IMR-90 (cell line): ENCODE data around the gene ASXL3. TPM values are rescaled to one million over a fixed set of nuclear protein-coding genes. Genes with fewer than 3 reads are reported as not detected.

Experiments
- ATAC-seq: fragments of 200-7000 bp; cut with Tn5 transposase; 2 replicates; pipeline ENCODE4 v1.9.1; 2020; ENCODE audit warnings: low read depth, mild to moderate bottlenecking, moderate library complexity
- BruUV-seq: library from RNA; stranded (reverse); fragments of 400-500 nt; replicated peaks from 2 replicates; lab custom pipeline; 2021; lab: Mats Ljungman, UMichigan
- CTCF ChIA-PET: fragments of 300-600 bp; formaldehyde crosslinking; extraction: SDS; loops from one replicate; lab custom pipeline; 2021; ENCODE audit warnings: antibody characterized with exemption; lab: Yijun Ruan, JAX
- POLR2A ChIA-PET: fragments of 300-600 bp; sonication (Branson Sonifier 250); formaldehyde crosslinking; loops from one replicate; lab custom pipeline; 2022; ENCODE audit warnings: antibody characterized with exemption; ENCODE audit not compliant: unreplicated experiment; lab: Charles Lee
- DNase-seq: peaks from one replicate; pipeline ENCODE4 v3.0.0; 2013
- H2AFZ ChIP-seq: replicated peaks from 2 replicates; pipeline ENCODE3; 2013; ENCODE audit warnings: low read length, mild to moderate bottlenecking; ENCODE audit not compliant: poor library complexity
- H2AK5ac ChIP-seq: 2 replicates; pipeline ENCODE4 v1.6.1; 2013; ENCODE audit warnings: low read depth, low read length, inconsistent platforms
- H2AK9ac ChIP-seq: replicated peaks from 2 replicates; pipeline ENCODE3; 2013; ENCODE audit warnings: mild to moderate bottlenecking, low read depth, low read length, moderate library complexity; ENCODE audit not compliant: poor library complexity
- H2BK120ac ChIP-seq: 2 replicates; pipeline ENCODE4 v1.6.1; 2013; ENCODE audit warnings: low read depth, low read length, inconsistent platforms
- H2BK15ac ChIP-seq: 3 replicates; pipeline ENCODE4 v1.6.1; 2013; ENCODE audit warnings: low read depth, low read length, inconsistent platforms
- H2BK20ac ChIP-seq: 2 replicates; pipeline ENCODE4 v1.6.1; 2013; ENCODE audit warnings: low read depth, mild to moderate bottlenecking, inconsistent platforms, low read length, moderate library complexity
- H2BK5ac ChIP-seq: 2 replicates; pipeline ENCODE4 v1.6.1; 2013; ENCODE audit warnings: mild to moderate bottlenecking, low read depth, low read length, inconsistent platforms; ENCODE audit not compliant: poor library complexity, severe bottlenecking
- H3K14ac ChIP-seq: replicated peaks from 2 replicates; pipeline ENCODE4 v1.6.1; 2013; ENCODE audit warnings: low read depth, low read length, inconsistent platforms
- H3K18ac ChIP-seq: 2 replicates; pipeline ENCODE4 v1.6.1; 2013; ENCODE audit warnings: low read depth, low read length, control low read depth
- H3K23ac ChIP-seq: 2 replicates; pipeline ENCODE4 v1.6.1; 2013; ENCODE audit warnings: low read depth, low read length, inconsistent platforms
- H3K27ac ChIP-seq: 2 replicates; pipeline ENCODE4 v1.5.1; 2013; ENCODE audit warnings: mild to moderate bottlenecking, control low read depth, low read length; ENCODE audit not compliant: insufficient read depth
- H3K27me3 ChIP-seq: 2 replicates; pipeline ENCODE4 v1.6.1; 2013; ENCODE audit warnings: low read length; ENCODE audit not compliant: control insufficient read depth, insufficient read depth
- H3K36me3 ChIP-seq: 2 replicates; pipeline ENCODE4 v1.6.1; 2013; ENCODE audit warnings: low read length, mixed read lengths; ENCODE audit not compliant: control insufficient read depth, insufficient read depth
- H3K4ac ChIP-seq: 2 replicates; pipeline ENCODE4 v1.6.1; 2013; ENCODE audit warnings: low read depth, low read length, inconsistent platforms
- H3K4me1 ChIP-seq: 2 replicates; pipeline ENCODE4 v1.6.1; 2013; ENCODE audit warnings: low read length, mixed read lengths; ENCODE audit not compliant: control insufficient read depth, insufficient read depth
- H3K4me2 ChIP-seq: 2 replicates; pipeline ENCODE4 v1.6.1; 2013; ENCODE audit warnings: low read depth, mild to moderate bottlenecking, control low read depth, low read length, moderate library complexity
- H3K4me3 ChIP-seq: 2 replicates; pipeline ENCODE4 v1.5.1; 2013; ENCODE audit warnings: low read depth, mild to moderate bottlenecking, control low read depth, low read length, moderate library complexity; ENCODE audit not compliant: insufficient read depth
- H3K56ac ChIP-seq: 2 replicates; pipeline ENCODE4 v1.6.1; 2013; ENCODE audit warnings: low read length, inconsistent platforms; ENCODE audit not compliant: insufficient read depth; ENCODE audit errors: extremely low read depth
- H3K79me1 ChIP-seq, 2 experiments: 2 replicates each; pipeline ENCODE4 v1.6.1; 2013; ENCODE audit warnings: low read length in 2 of 2, inconsistent platforms in 1 of 2, low read depth in 1 of 2
- H3K9ac ChIP-seq: 2 replicates; pipeline ENCODE4 v1.6.1; 2013; ENCODE audit warnings: low read depth, low read length, control low read depth
- H3K9me1 ChIP-seq: 2 replicates; pipeline ENCODE4 v1.6.1; 2013; ENCODE audit warnings: low read length, inconsistent platforms; ENCODE audit not compliant: insufficient read depth
- H3K9me3 ChIP-seq: 2 replicates; pipeline ENCODE4 v1.6.1; 2013; ENCODE audit warnings: low read length; ENCODE audit not compliant: control insufficient read depth, insufficient read depth
- H4K20me1 ChIP-seq: 2 replicates; pipeline ENCODE4 v1.6.1; 2013; ENCODE audit warnings: low read length, inconsistent platforms; ENCODE audit not compliant: insufficient read depth
- H4K5ac ChIP-seq: 2 replicates; pipeline ENCODE4 v1.6.1; 2013; ENCODE audit warnings: mild to moderate bottlenecking, low read depth, low read length, control low read depth
- H4K8ac ChIP-seq, 2 experiments: 2 replicates each; pipeline ENCODE4 v1.6.1; 2013; ENCODE audit warnings: low read depth in 2 of 2, low read length in 2 of 2, control low read depth in 1 of 2, inconsistent platforms in 1 of 2
- H4K91ac ChIP-seq: 2 replicates; pipeline ENCODE4 v1.6.1; 2013; ENCODE audit warnings: low read depth, low read length, inconsistent platforms; ENCODE audit not compliant: insufficient read depth
- CEBPB ChIP-seq: IDR thresholded peaks from 2 replicates; pipeline ENCODE4 v1.6.1; 2012; ENCODE audit warnings: low read depth, low read length, improper control_type of control experiment
- FOS ChIP-seq: fragments of 150-350 bp; IDR thresholded peaks from 2 replicates; pipeline ENCODE4 v1.6.1; 2016; ENCODE audit warnings: low read depth, low read length
- MXI1 ChIP-seq: IDR thresholded peaks from 2 replicates; pipeline ENCODE4 v1.6.1; 2012; ENCODE audit warnings: low read depth, mild to moderate bottlenecking, low read length, moderate library complexity, borderline replicate concordance
- NFE2L2 ChIP-seq: fragments of 150-350 bp; IDR thresholded peaks from 2 replicates; pipeline ENCODE4 v1.6.1; 2016; ENCODE audit warnings: low read depth, mild to moderate bottlenecking, low read length
- POLR2A ChIP-seq: IDR thresholded peaks from 2 replicates; pipeline ENCODE4 v1.6.1; 2012; ENCODE audit warnings: mild to moderate bottlenecking, low read depth, low read length
- RAD21 ChIP-seq: IDR thresholded peaks from 2 replicates; pipeline ENCODE4 v1.6.1; 2012; ENCODE audit warnings: low read length, improper control_type of control experiment
- RCOR1 ChIP-seq: IDR thresholded peaks from 2 replicates; pipeline ENCODE4 v1.6.1; 2012; ENCODE audit warnings: mild to moderate bottlenecking, low read length, improper control_type of control experiment; ENCODE audit not compliant: insufficient replicate concordance
- RFX5 ChIP-seq: IDR thresholded peaks from 2 replicates; pipeline ENCODE4 v1.8.0; 2012; ENCODE audit warnings: low read depth, mild to moderate bottlenecking, low read length, moderate library complexity
- USF2 ChIP-seq: fragments of 150-350 bp; IDR thresholded peaks from 2 replicates; pipeline ENCODE4 v1.6.1; 2017; ENCODE audit warnings: mild to moderate bottlenecking, antibody characterized with exemption, low read length, low read depth
- WGBS, 2 experiments: methylation state at CpG; one replicate each; pipeline versions ENCODE4 v1.1.5 to v1.1.7; 2013; ENCODE audit warnings: missing lambda C conversion rate in 2 of 2; ENCODE audit not compliant: insufficient read length in 1 of 2; ENCODE audit errors: extremely low coverage in 2 of 2; 5-methylcytosine and 5-hydroxymethylcytosine counted together
- dilution Hi-C: fragments of 300-500 bp; cut with HindIII; formaldehyde crosslinking; loops from one replicate; pipeline ENCODE4 v1.14.3; 2018; ENCODE audit warnings: low sequenced_read_pairs; ENCODE audit not compliant: unreplicated experiment
- in situ Hi-C: fragments of 300-500 bp; cut with MboI; formaldehyde crosslinking; loops from 3 replicates; pipeline ENCODE4 v1.14.3; 2019; ENCODE audit warnings: low sequenced_read_pairs, inconsistent platforms, mixed read lengths
- intact Hi-C: fragments of 100-400 bp; cut with micrococcal nuclease; formaldehyde crosslinking; loops from 2 replicates; pipeline ENCODE4 v1.10.0; 2022
- polyA plus RNA-seq, 3 experiments: library from polyadenylated mRNA; depleted of rRNA; stranded (reverse); fragments of >200 nt; gene quantifications; 2 replicates each; pipeline ENCODE4 v1.2.3, GENCODE V29; 2012; ENCODE audit warnings: low replicate concordance in 1 of 3
- total RNA-seq: library from RNA; depleted of rRNA; stranded (reverse); fragments of >200 nt; gene quantifications from 2 replicates; pipeline ENCODE4 v1.2.3, GENCODE V29; 2012
- TF ChIP-seq, protein P1 (sequence below): conservative IDR thresholded peaks from 2 replicates; pipeline ENCODE4 v1.5.1; 2012; ENCODE audit warnings: mild to moderate bottlenecking, low read depth, low read length, improper control_type of control experiment
- TF ChIP-seq, protein P2 (sequence below): fragments of 150-350 bp; IDR thresholded peaks from 2 replicates; pipeline ENCODE4 v1.6.1; 2016; ENCODE audit warnings: low read depth, mild to moderate bottlenecking, low read length, moderate library complexity, borderline replicate concordance

ASXL3 gene
- total and polyA plus RNA-seq, 2 of the 4 experiments (the other 2 are of a cell fraction), result 0.03 to 0.54 TPM

DNA sequence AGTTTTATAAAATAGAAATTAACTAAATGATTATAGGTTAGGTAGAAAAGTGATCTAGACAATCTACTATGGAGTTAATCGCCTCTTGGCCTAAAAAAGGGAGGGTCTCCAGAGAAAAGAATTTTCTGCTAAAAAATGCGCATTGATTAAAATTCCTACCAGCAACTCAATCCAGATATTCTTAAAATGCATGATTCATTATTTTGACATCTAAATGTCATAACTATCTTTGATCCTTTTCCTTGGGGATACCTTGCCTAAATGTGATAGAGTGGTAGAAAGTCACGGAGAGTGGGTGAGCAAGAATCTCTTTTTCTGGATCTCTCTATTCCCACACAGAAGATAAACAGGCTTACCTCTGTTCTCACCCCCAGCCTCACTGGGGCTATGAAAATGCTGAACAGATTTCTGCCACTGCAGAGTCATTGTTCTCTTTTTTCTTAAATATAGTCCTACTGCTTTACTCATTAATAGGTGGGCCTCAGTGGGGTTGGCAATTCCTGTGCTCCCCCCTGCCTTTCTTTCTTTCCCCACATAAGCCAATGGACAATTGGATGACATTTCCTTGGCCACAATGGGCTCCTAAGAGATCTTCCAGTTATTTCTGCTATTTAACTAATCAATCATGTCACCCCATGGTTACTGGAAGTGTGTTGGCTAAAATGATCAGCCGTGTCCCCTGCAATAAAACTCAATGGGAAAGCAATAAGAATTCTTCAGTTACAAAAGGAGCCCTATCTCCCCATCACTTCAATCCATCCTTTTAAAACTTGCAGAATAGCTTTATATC is 5.8 kb upstream of the ASXL3 start:
- intact Hi-C loops, result no loop called here
- H3K9ac ChIP-seq, result no peak overlapping the region

More for the DNA sequence above, 5.8 kb upstream of the ASXL3 start:
- H2BK120ac ChIP-seq, result no peak overlapping the region
- no peak for DNase-seq
- whole genome bisulfite sequencing, 2 experiments, result no CpG with 5 or more reads among the region's 4 CpGs
- H2BK5ac ChIP-seq, result no peak overlapping the region
- H3K56ac ChIP-seq, result no peak overlapping the region
- H3K18ac ChIP-seq, result no peak overlapping the region
- no peaks in the 10 kb centered on the region for H3K9me3 ChIP-seq
- H2BK15ac ChIP-seq, result no peak overlapping the region
- no peak overlapping the region for H3K23ac ChIP-seq
- H4K8ac ChIP-seq, result no peak overlapping the region
- H2AK9ac ChIP-seq, result no peak overlapping the region
- no peak overlapping the region for H3K4me3 ChIP-seq
- no peak overlapping the region for H2BK20ac ChIP-seq
- no peak overlapping the region for H3K4me2 ChIP-seq
- no peak overlapping the region for H4K91ac ChIP-seq
- H3K27ac ChIP-seq, result no peak overlapping the region
- H3K36me3 ChIP-seq, result no peaks in the 10 kb centered on the region
- TF ChIP-seq MXI1, result no peak
- no peak for TF ChIP-seq RCOR1
- TF ChIP-seq FOS, result no peak
- TF ChIP-seq CEBPB, result no peak
- TF ChIP-seq USF2, result no peak
- no peak for TF ChIP-seq POLR2A
- TF ChIP-seq NFE2L2, result no peak
- TF ChIP-seq, protein P1, sequence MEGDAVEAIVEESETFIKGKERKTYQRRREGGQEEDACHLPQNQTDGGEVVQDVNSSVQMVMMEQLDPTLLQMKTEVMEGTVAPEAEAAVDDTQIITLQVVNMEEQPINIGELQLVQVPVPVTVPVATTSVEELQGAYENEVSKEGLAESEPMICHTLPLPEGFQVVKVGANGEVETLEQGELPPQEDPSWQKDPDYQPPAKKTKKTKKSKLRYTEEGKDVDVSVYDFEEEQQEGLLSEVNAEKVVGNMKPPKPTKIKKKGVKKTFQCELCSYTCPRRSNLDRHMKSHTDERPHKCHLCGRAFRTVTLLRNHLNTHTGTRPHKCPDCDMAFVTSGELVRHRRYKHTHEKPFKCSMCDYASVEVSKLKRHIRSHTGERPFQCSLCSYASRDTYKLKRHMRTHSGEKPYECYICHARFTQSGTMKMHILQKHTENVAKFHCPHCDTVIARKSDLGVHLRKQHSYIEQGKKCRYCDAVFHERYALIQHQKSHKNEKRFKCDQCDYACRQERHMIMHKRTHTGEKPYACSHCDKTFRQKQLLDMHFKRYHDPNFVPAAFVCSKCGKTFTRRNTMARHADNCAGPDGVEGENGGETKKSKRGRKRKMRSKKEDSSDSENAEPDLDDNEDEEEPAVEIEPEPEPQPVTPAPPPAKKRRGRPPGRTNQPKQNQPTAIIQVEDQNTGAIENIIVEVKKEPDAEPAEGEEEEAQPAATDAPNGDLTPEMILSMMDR, result no peak
- no peak for TF ChIP-seq RAD21
- TF ChIP-seq, protein P2, sequence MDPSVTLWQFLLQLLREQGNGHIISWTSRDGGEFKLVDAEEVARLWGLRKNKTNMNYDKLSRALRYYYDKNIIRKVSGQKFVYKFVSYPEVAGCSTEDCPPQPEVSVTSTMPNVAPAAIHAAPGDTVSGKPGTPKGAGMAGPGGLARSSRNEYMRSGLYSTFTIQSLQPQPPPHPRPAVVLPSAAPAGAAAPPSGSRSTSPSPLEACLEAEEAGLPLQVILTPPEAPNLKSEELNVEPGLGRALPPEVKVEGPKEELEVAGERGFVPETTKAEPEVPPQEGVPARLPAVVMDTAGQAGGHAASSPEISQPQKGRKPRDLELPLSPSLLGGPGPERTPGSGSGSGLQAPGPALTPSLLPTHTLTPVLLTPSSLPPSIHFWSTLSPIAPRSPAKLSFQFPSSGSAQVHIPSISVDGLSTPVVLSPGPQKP, result no peak
- no peak for TF ChIP-seq RFX5
- in situ Hi-C loops (no loop called here), dilution Hi-C loops (no loop called here)
- ATAC-seq, result no peak
- no peaks in the 10 kb centered on the region for H3K79me1 ChIP-seq
- H3K4ac ChIP-seq, result no peak overlapping the region
- ChIA-PET CTCF (no interaction called here), POLR2A (no interaction called here)
- H2AK5ac ChIP-seq, result no peak overlapping the region
- H3K4me1 ChIP-seq, result no peaks in the 10 kb centered on the region
- peaks cover 3% of the 10 kb centered on the region; the same call in 1 of the 2 replicates for H3K27me3 ChIP-seq
- H3K9me1 ChIP-seq, result no peaks in the 10 kb centered on the region
- H2AFZ ChIP-seq, result no peak overlapping the region
- no TSS peak for BruUV-seq
- H4K20me1 ChIP-seq, result no peaks in the 10 kb centered on the region
- H3K14ac ChIP-seq, result no peak overlapping the region
- no peak overlapping the region for H4K5ac ChIP-seq
